GM18868 (cell line): ENCODE results near the gene RNF111.
A peak's percentile ranks its signal among the peaks of the same experiment; 100 is the strongest.
"Not testable (repeated sequence)": the region's sequence is repeated elsewhere in the genome, so short reads cannot be mapped to it uniquely, and the experiment has no call there.

ENCODE experiments used
- ATAC-seq: cut with Tn5 transposase; IDR thresholded peaks from one replicate; pipeline ENCODE4 v1.9.1; 2021; ENCODE audit warnings: mild to moderate bottlenecking, moderate library complexity; ENCODE audit not compliant: unreplicated experiment

Gene RNF111

GRCh38 chr15:59052915-59053407 is 65.5 kb downstream of the RNF111 start:
- ATAC-seq: no peak

GRCh38 chr15:59053482-59053881 is 66.0 kb downstream of the RNF111 start:
- peak; percentile 53 for ATAC-seq

- ATAC-seq: no peak
Observed at GRCh38 chr15:59059076-59059597, 71.7 kb downstream of the RNF111 start.

- ATAC-seq: no peak
Observed at GRCh38 chr15:59060348-59060747, 72.9 kb downstream of the RNF111 start.

GRCh38 chr15:59063042-59063441 is 75.6 kb downstream of the RNF111 start:
- no peak for ATAC-seq

- no peak for ATAC-seq
Observed at GRCh38 chr15:59069430-59069829, 82.0 kb downstream of the RNF111 start.

- ATAC-seq: no peak
Observed at GRCh38 chr15:59074607-59075006, 87.1 kb downstream of the RNF111 start.

- ATAC-seq: no peak
Observed at GRCh38 chr15:59087731-59088130, 100.3 kb downstream of the RNF111 start.

- no peak for ATAC-seq
Observed at GRCh38 chr15:59094077-59094476, 106.6 kb downstream of the RNF111 start.

GRCh38 chr15:59096429-59096828 is 109.0 kb downstream of the RNF111 start:
- no peak for ATAC-seq

- no peak for ATAC-seq
Observed at GRCh38 chr15:59099162-59099685, 111.8 kb downstream of the RNF111 start.

GRCh38 chr15:59104602-59104911 is 117.1 kb downstream of the RNF111 start:
- no peak for ATAC-seq

GRCh38 chr15:59104912-59105732 is 117.7 kb downstream of the RNF111 start, which contains the start of gene CCNB2:
Gene CCNB2, plus strand, starts transcription at chr15:59105146. Its CDS starts 123 bp downstream, at chr15:59105269.
- peak; percentile 99 for ATAC-seq

GRCh38 chr15:59105854-59106253 is 118.4 kb downstream of the RNF111 start:
- ATAC-seq: no peak

GRCh38 chr15:59111251-59111650 is 123.8 kb downstream of the RNF111 start:
- no peak for ATAC-seq

GRCh38 chr15:59115047-59115446 is 127.6 kb downstream of the RNF111 start:
- no peak for ATAC-seq

GRCh38 chr15:59116141-59116540 is 128.7 kb downstream of the RNF111 start:
- no peak for ATAC-seq

GRCh38 chr15:59116771-59117170 is 129.3 kb downstream of the RNF111 start:
- no peak for ATAC-seq

GRCh38 chr15:59119625-59120024 is 132.2 kb downstream of the RNF111 start:
- ATAC-seq: no peak

GRCh38 chr15:59120937-59121336 is 133.5 kb downstream of the RNF111 start:
- ATAC-seq: no peak

GRCh38 chr15:59124261-59124660 is 136.8 kb downstream of the RNF111 start:
- no peak for ATAC-seq

GRCh38 chr15:59125683-59126082 is 138.2 kb downstream of the RNF111 start:
- not testable (repeated sequence) for ATAC-seq
